H1 (cell line): Measurements from ENCODE around the gene GABRB2.

Experiments used
- CTCF ChIP-seq, 3 experiments: IDR thresholded peaks; 1 replicate in 2 of 3; 2 replicates in 1 of 3; pipeline versions ENCODE4 v1.5.1 to v1.6.1; 2011; ENCODE audit warnings: low read length in 3 of 3, mild to moderate bottlenecking in 3 of 3, inconsistent platforms in 2 of 3, low read depth in 1 of 3, moderate library complexity in 1 of 3; ENCODE audit not compliant: insufficient read depth in 1 of 3; ENCODE audit errors: control extremely low read depth in 1 of 3
- TAF1 ChIP-seq: IDR thresholded peaks from 2 replicates; pipeline ENCODE4 v1.6.1; 2011; ENCODE audit warnings: mild to moderate bottlenecking, low read depth, low read length
- YY1 ChIP-seq: IDR thresholded peaks from 2 replicates; pipeline ENCODE4 v1.6.1; 2011; ENCODE audit warnings: low read depth, mild to moderate bottlenecking, low read length

DNA sequence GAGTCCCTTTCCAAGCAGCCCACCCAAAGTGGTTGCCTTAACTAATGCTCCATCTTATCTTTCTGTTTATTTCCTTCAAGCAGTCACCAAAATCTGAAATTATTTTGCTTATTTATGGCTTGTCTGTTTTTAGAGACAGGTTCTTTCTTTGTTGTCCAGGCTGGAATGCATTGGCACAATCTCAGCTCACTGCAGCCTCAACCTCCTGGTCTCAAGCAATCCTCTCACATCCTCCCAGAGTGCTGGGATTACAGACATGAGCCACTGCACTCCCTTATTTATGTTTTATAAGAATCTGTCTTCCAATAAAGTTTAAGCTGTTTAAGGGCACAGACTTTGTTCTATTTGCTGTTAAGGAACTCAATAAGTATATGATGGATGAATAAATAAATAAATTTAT is 133.7 kb downstream of the GABRB2 start:
- TF ChIP-seq TAF1 (no peak), CTCF (IDR thresholded peaks at IDR 0.05; ENCODE audit: control extremely low read depth in 1 of 3, insufficient read depth in 1 of 3, low read depth in 1 of 3, low read length in 3 of 3) (no peak), YY1 (no peak)
